NCI-H524 treated with DMSO at 0.1 percent for 48 hours (cell line): ENCODE measurements around the gene PIBF1.
A peak's percentile ranks its signal among the peaks of the same experiment; 100 is the strongest.
"Not testable (repeated sequence)": the region's sequence is repeated elsewhere in the genome, so short reads cannot be mapped to it uniquely, and the experiment has no call there.

Experiments used
- DNase-seq: peaks from one replicate; lab custom pipeline; 2025; lab: John Stamatoyannopoulos, UW

The PIBF1 gene

GRCh38 chr13:73018336-73018735 lies 236.4 kb downstream of the PIBF1 start:
- DNase-seq, result no peak

GRCh38 chr13:73025217-73026012 lies 243.5 kb downstream of the PIBF1 start:
- no peak for DNase-seq

GRCh38 chr13:73034901-73035300 lies 253.0 kb downstream of the PIBF1 start:
- DNase-seq, result no peak

GRCh38 chr13:73035660-73036059 lies 253.7 kb downstream of the PIBF1 start:
- no peak for DNase-seq

- DNase-seq, result no peak
Measured at GRCh38 chr13:73036566-73036965, 254.6 kb downstream of the PIBF1 start.

- DNase-seq, result no peak
Measured at GRCh38 chr13:73038064-73038463, 256.1 kb downstream of the PIBF1 start.

- DNase-seq, result no peak
Measured at GRCh38 chr13:73039201-73040108, 257.5 kb downstream of the PIBF1 start.

GRCh38 chr13:73040484-73040883 lies 258.6 kb downstream of the PIBF1 start:
- no peak for DNase-seq

GRCh38 chr13:73040968-73041596 lies 259.1 kb downstream of the PIBF1 start:
- DNase-seq, result no peak

- no peak for DNase-seq
Measured at GRCh38 chr13:73045031-73045430, 263.1 kb downstream of the PIBF1 start.

- DNase-seq, result not testable (repeated sequence)
Measured at GRCh38 chr13:73048615-73049014, 266.7 kb downstream of the PIBF1 start.

- no peak for DNase-seq
Measured at GRCh38 chr13:73054712-73055111, 272.8 kb downstream of the PIBF1 start.

- DNase-seq, result no peak
Measured at GRCh38 chr13:73055813-73056564, 274.1 kb downstream of the PIBF1 start.

GRCh38 chr13:73056565-73056962 lies 274.6 kb downstream of the PIBF1 start:
- no peak for DNase-seq

- DNase-seq, result no peak
Measured at GRCh38 chr13:73057284-73058063, 275.5 kb downstream of the PIBF1 start.

GRCh38 chr13:73058064-73058313 lies 276.1 kb downstream of the PIBF1 start:
- no peak for DNase-seq

GRCh38 chr13:73058432-73058735 lies 276.5 kb downstream of the PIBF1 start:
- no peak for DNase-seq

GRCh38 chr13:73058736-73059459 lies 277.0 kb downstream of the PIBF1 start, which contains the start of gene KLF5:
TSS of gene KLF5 (plus strand) at chr13:73059005. CDS start at chr13:73059328, 323 bp downstream.
- DNase-seq, result peak; percentile 66

GRCh38 chr13:73059460-73060250 lies 277.7 kb downstream of the PIBF1 start:
- no peak for DNase-seq
